Heart right ventricle (tissue), 16 donors: Measurements from ENCODE around the gene VPS26B. TPM values are rescaled to one million over a fixed set of nuclear protein-coding genes. Genes with fewer than 3 reads are reported as not detected.

Experiments
- ATAC-seq, 8 donors: fragments of 200-7000 bp; cut with Tn5 transposase; one replicate each; pipeline ENCODE4 v1.9.1; 2020; ENCODE audit warnings: mild to moderate bottlenecking in 8 of 8, moderate library complexity in 8 of 8, moderate number of reproducible peaks in 1 of 8
- DNase-seq, 2 donors: peaks; one replicate each; pipeline ENCODE4 v3.0.0-alpha.2; 2020
- H3K27ac ChIP-seq, 10 donors: fragments of 200-600 bp; sonication (generic) in 2 of 10; one replicate each; pipeline versions ENCODE4 v1.5.0 to v1.8.0; 2020 to 2022; ENCODE audit warnings: mild to moderate bottlenecking in 3 of 10
- H3K27me3 ChIP-seq, 7 donors: fragments of 200-600 bp; one replicate each; pipeline ENCODE4 v1.8.0; 2021 to 2022; ENCODE audit warnings: mild to moderate bottlenecking in 2 of 7
- H3K36me3 ChIP-seq, 9 donors: fragments of 200-600 bp; sonication (generic) in 1 of 9; one replicate each; pipeline versions ENCODE4 v1.5.0 to v1.8.0; 2020 to 2022; ENCODE audit warnings: mild to moderate bottlenecking in 2 of 9
- H3K4me1 ChIP-seq, 9 donors: fragments of 200-600 bp; sonication (generic) in 1 of 9; one replicate each; pipeline versions ENCODE4 v1.5.0 to v1.8.0; 2020 to 2022; ENCODE audit warnings: mild to moderate bottlenecking in 4 of 9
- H3K4me3 ChIP-seq, 10 donors: fragments of 200-600 bp; sonication (generic) in 2 of 10; one replicate each; pipeline versions ENCODE4 v1.5.0 to v1.8.0; 2020 to 2022; ENCODE audit warnings: mild to moderate bottlenecking in 7 of 10, moderate library complexity in 2 of 10
- H3K9me3 ChIP-seq, 11 donors: fragments of 200-600 bp in 10 of 11; sonication (generic) in 2 of 11; one replicate each; pipeline versions ENCODE4 v1.5.0 to v1.8.0; 2013 to 2022; ENCODE audit warnings: mild to moderate bottlenecking in 2 of 11, control low read depth in 1 of 11, moderate library complexity in 1 of 11
- CTCF ChIP-seq, 9 donors: fragments of 200-600 bp; sonication (generic) in 2 of 9; IDR thresholded peaks; one replicate each; pipeline versions ENCODE4 v1.5.0 to v1.8.0; 2021 to 2022; ENCODE audit warnings: antibody characterized with exemption in 9 of 9, mild to moderate bottlenecking in 5 of 9, moderate library complexity in 1 of 9
- WGBS, 2 donors: extraction: QIAGEN DNeasy Blood & Tissue Kit; methylation state at CpG; one replicate each; pipeline ENCODE4 v1.1.7; 2013; ENCODE audit warnings: inconsistent platforms in 1 of 2; 5-methylcytosine and 5-hydroxymethylcytosine counted together
- intact Hi-C, 10 donors: fragments of 100-400 bp; cut with DNase I; formaldehyde crosslinking; loops; one replicate each; pipeline versions ENCODE4 v1.11.1 to v1.14.2; 2022
- polyA plus RNA-seq, 2 donors: library from polyadenylated mRNA; stranded (reverse); fragments of 200-250 nt; gene quantifications; one replicate each; pipeline ENCODE4 v1.2.3, GENCODE V29; 2013
- total RNA-seq, 10 donors: library from RNA; stranded (reverse); fragmentation: NEBNext Ultra II Directional in 3 of 10; extraction: Animal tissue kit (Norgen Biotek cat#: 25700) in 3 of 10; gene quantifications; one replicate each; pipeline versions ENCODE4 v1.2.1 to v1.2.4, GENCODE V29; 2021 to 2023
- donor health status: Arrhythmogenic right ventricular cardiomyopathy.
- donor health status: ischemic (EF 13 %, LVEDD 7.1; RV severe dilation, severe dysfunction).
- donor health status: healthy with polysubstance abuse.
- donor health status: DM: no; HTN: yes; CAD: no.
- donor health status: DM: no; HTN: no; CAD: no.
- donor health status: ischemic (EF 25% LVEDD 6.9; RV normal size, moderate dysfunction).
- donor health status: ischemic (EF 25% LVEDD 5.7; RV mildly dilated, moderate dysfunction).
- donor health status: healthy.
- donor health status: DM: yes; HTN: yes; CAD: no.
- donor health status: Ischemic cardiomyopathy.
- donor health status: ischemic (EF 35%, LVEDD 5.7; RV mildly dilated, moderate dysfunction).
- donor health status: nonischemic (EF 11% LVEDD 7.7; RV severe dilation, severe dysfunction).
- donor health status: DM: yes; HTN: yes; CAD: no.
- donor health status: PGD.
- donor health status: ischemic (EF 29% LVEDD 5.4; RV normal size, mild dysfunction).
- donor health status: nonischemic (EF 23%, LVEDD 6.1; RV moderate dilation, normal function).

Gene VPS26B
- total and polyA plus RNA-seq, 12 donors, result 19.9 to 49.6 (median 34.5) TPM

- TF ChIP-seq CTCF (IDR thresholded peaks at IDR 0.05), result no peak
These were observed 7.6 kb downstream of the VPS26B start for GRCh38 chr11:134231958-134232659.

GRCh38 chr11:134233729-134234179 lies 9.3 kb downstream of the VPS26B start:
- no peak overlapping the region for H3K4me3 ChIP-seq
- H3K4me1 ChIP-seq, result peaks cover 0 to 70% (median 42%) of the 10 kb centered on the region in 9 donors
- DNase-seq (no peak), ATAC-seq (no peak)
- H3K27ac ChIP-seq, result no peak overlapping the region
- no peaks in the 10 kb centered on the region for H3K9me3 ChIP-seq
- H3K27me3 ChIP-seq, result no peaks in the 10 kb centered on the region
- WGBS, 2 donors, result 60 to 64% methylated on average over 4 of the region's 4 CpGs
- peaks cover 0 to 48% (median 5%) of the 10 kb centered on the region in 9 donors for H3K36me3 ChIP-seq
- TF ChIP-seq CTCF (IDR thresholded peaks at IDR 0.05), result no peak
- intact Hi-C loops, result no loop called here

More at GRCh38 chr11:134231958-134232659, 7.6 kb downstream of the VPS26B start:
- Histone ChIP-seq H3K4me3 (no peak overlapping the region), H3K9me3 (no peaks in the 10 kb centered on the region), H3K27me3 (no peaks in the 10 kb centered on the region), H3K36me3 (peaks cover 0 to 43% (median 5%) of the 10 kb centered on the region in 9 donors), H3K27ac (peak overlapping the region in 1 of 10 donors; percentile 21), H3K4me1 (peaks cover 0 to 84% (median 56%) of the 10 kb centered on the region in 9 donors)
- WGBS, 2 donors, result 67 to 72% methylated on average over 10 of the region's 10 CpGs
- intact Hi-C loops, result no loop called here
- ATAC-seq (no peak), DNase-seq (no peak)

GRCh38 chr11:134235399-134235798 lies 10.9 kb downstream of the VPS26B start:
- H3K27ac ChIP-seq, result peak overlapping the region in 2 of 10 donors; percentile 25 to 38
- intact Hi-C loops, result no loop called here
- WGBS, 2 donors, result 54 to 71% methylated on average over 3 of the region's 3 CpGs

More at GRCh38 chr11:134235399-134235798, 10.9 kb downstream of the VPS26B start:
- Histone ChIP-seq H3K4me3 (no peak overlapping the region), H3K27me3 (no peaks in the 10 kb centered on the region), H3K9me3 (no peaks in the 10 kb centered on the region), H3K36me3 (peaks cover 0 to 61% (median 14%) of the 10 kb centered on the region in 9 donors), H3K4me1 (peaks cover 0 to 56% (median 26%) of the 10 kb centered on the region in 9 donors)
- ATAC-seq (peak in 6 of 8 donors; percentile 60 to 69 (median 64)), DNase-seq (peak in 1 of 2 donors; percentile 28)
- TF ChIP-seq CTCF (IDR thresholded peaks at IDR 0.05), result no peak
